ENCODE measurements around the gene EFL1.

EFL1 gene

GRCh38 chr15:82114660-82115059 is 147.9 kb downstream of the EFL1 start:
- no peak for FAIRE-seq

GRCh38 chr15:82113106-82113715 is 149.3 kb downstream of the EFL1 start:
- no peak for FAIRE-seq

GRCh38 chr15:82111918-82112317 is 150.6 kb downstream of the EFL1 start:
- FAIRE-seq, result no peak

- no peak for FAIRE-seq
Measured at GRCh38 chr15:82110144-82110543, 152.4 kb downstream of the EFL1 start.

- FAIRE-seq, result no peak
Measured at GRCh38 chr15:82108489-82109078, 153.9 kb downstream of the EFL1 start.

GRCh38 chr15:82106679-82107078 is 155.9 kb downstream of the EFL1 start:
- no peak for FAIRE-seq

- FAIRE-seq, result no peak
Measured at GRCh38 chr15:82105451-82106215, 156.9 kb downstream of the EFL1 start.

GRCh38 chr15:82103468-82103867 is 159.1 kb downstream of the EFL1 start:
- FAIRE-seq, result no peak

GRCh38 chr15:82100111-82100929 is 162.2 kb downstream of the EFL1 start:
- FAIRE-seq, result no peak

- FAIRE-seq, result no peak
Measured at GRCh38 chr15:82098674-82099073, 163.9 kb downstream of the EFL1 start.

- FAIRE-seq, result no peak
Measured at GRCh38 chr15:82095803-82096202, 166.7 kb downstream of the EFL1 start.

GRCh38 chr15:82093774-82094211 is 168.7 kb downstream of the EFL1 start:
- FAIRE-seq, result no peak

- no peak for FAIRE-seq
Measured at GRCh38 chr15:82093325-82093724, 169.2 kb downstream of the EFL1 start.

- FAIRE-seq, result no peak
Measured at GRCh38 chr15:82091636-82092140, 170.8 kb downstream of the EFL1 start.

- FAIRE-seq, result no peak
Measured at GRCh38 chr15:82086243-82086995, 176.1 kb downstream of the EFL1 start.

GRCh38 chr15:82081914-82082762 is 180.4 kb downstream of the EFL1 start:
- no peak for FAIRE-seq

GRCh38 chr15:82080774-82081173 is 181.8 kb downstream of the EFL1 start:
- FAIRE-seq, result no peak
